Stimulated activated CD4-positive, alpha-beta T cell treated with anti-CD3 and anti-CD28 coated beads, Interleukin-4, amount 100 ng/mL, for 48 hours (primary cell): Measurements from ENCODE around the gene INPP5D.
"Not testable (repeated sequence)": the region's sequence is repeated elsewhere in the genome, so short reads cannot be mapped to it uniquely, and the experiment has no call there.

Experiments used
- DNase-seq, 2 donors: peaks; one replicate each; pipeline ENCODE4 v3.0.0-alpha.2; 2020; ENCODE audit warnings: low read depth in 2 of 2

Gene INPP5D

GRCh38 chr2:233116946-233117345, 56.8 kb downstream of the INPP5D start:
- DNase-seq, result no peak

GRCh38 chr2:233117351-233117750, 57.2 kb downstream of the INPP5D start:
- DNase-seq, result no peak

DNA sequence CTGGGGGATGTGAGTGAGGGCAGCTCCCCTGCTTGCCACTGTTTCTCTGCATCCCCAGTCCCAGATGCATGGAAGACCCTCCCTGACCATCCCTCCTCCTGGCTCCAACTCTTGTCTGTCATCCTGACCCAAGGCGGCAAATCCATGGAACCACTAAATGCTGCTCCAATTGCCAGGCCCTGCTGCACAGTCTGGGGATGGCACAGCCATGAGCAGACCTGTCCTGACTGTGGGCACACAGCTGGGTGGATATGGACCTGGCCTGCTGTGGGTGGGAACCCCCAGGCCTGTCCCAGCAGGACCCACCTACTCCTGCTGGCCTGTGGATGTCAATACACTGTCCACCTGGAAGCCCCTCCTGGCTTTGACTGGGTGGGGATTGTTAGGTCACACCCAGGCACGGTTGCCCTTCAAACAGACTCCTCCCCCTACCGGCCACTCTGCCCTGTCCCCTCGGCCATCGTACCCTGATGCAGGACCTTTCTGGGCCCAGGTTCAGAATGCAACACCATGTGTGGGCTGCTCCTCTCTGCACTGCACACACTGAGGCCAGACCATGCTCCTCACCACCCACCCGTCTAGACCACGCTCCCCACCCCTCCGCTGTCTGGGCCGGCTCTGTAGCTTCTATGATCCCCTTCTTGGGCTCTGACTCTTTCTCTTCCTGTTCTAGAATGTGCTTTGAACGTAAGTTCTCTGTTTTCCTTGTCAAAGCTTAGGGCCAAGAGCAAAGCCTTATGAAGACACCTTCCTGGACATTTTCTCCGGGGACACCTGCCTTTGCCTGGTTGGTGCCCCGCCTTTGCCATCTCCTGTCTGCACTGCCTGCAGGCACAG, 57.9 kb downstream of the INPP5D start:
- no peak for DNase-seq

DNA sequence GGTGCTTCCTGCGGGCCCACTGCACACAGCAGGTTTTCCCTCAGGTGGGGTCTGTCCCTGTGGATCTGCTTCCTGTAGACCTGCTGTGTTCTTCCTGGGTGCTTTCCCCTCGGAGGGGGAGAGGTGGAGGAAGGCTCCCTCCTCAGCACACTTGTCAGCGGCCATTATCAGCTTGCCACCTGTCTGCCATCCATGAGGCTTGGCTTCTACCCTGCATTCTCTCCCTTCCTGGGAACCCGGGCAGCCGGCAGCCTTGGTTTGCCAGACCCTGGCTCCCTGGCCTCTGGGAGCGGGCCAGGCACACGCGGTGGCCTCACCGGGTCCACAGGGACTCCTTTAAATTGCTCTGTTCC, 58.5 kb downstream of the INPP5D start:
- DNase-seq, result no peak

DNA sequence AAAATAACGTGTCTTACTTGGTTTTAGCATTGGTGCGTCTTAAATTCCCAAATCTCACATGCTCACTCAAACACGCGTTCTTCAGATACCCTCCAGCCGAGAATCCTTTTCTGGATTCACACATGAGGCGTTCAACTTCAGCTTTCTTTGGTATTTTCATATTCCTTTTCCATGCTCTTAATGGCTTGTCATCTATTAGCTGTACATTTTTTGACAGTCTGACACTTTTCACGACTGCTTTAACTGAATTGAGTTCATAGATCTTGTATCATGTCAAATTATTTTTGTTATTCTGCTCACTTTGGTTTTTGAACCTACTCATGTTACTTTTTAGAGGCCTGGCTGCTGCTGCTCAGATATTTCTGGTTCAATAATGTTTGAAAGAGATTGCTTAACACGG, 59.0 kb downstream of the INPP5D start:
- no peak for DNase-seq

- no peak for DNase-seq
Measured at GRCh38 chr2:233119806-233120205, 59.7 kb downstream of the INPP5D start.

GRCh38 chr2:233120459-233120858, 60.3 kb downstream of the INPP5D start:
- no peak for DNase-seq

GRCh38 chr2:233121856-233122255, 61.7 kb downstream of the INPP5D start:
- DNase-seq, result no peak

- DNase-seq, result no peak
Measured at GRCh38 chr2:233122541-233122940, 62.4 kb downstream of the INPP5D start.

DNA sequence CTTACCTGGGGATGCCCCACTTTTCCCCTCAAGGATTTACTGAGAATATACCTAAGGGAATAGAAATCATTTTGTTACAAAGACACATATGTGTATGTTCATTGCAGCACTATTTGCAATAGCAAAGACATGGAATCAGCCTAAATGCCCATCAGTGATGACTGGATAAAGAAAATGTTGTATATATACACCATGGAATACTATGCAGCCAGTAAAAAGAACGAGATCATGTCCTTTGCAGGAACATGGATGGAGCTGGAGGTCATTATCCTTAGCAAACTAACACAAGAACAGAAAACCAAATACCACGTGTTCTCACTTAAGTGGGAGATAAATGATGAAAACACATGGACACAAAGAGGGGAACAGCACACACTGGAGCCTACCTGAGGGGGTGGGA, 63.4 kb downstream of the INPP5D start:
- DNase-seq, result not testable (repeated sequence)

GRCh38 chr2:233124421-233125080, 64.4 kb downstream of the INPP5D start:
- no peak for DNase-seq

GRCh38 chr2:233125455-233126065, 65.4 kb downstream of the INPP5D start:
- no peak for DNase-seq

DNA sequence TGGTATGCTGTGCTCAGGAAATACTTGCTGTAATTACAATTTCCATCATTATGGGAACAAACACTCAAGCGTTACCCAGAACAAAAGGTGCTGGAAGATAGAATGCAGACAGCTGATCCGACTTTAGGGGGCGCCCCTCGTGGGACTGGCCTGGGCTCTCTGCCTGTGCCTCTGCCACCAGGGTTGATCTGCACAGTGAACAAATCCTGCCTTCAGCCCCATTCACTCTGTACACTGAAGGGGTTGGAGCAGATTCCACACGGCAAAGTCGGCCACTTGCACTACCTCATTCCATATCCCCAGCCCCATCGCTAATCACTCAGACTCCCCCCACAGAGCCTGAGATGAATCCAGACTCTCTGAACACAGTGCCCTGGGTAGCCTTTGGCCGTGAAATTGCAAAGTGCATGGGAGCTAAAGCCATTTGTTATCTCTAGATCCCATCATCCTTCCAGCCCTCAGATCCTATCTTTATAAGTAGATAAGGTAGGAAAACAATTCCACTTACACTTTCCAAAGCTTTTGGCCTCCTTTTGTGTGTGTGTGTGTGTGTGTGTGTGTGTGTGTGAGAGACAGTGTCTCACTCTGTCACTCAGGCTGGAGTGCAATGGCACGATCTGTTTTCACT, 69.3 kb downstream of the INPP5D start:
- DNase-seq, result no peak

DNA sequence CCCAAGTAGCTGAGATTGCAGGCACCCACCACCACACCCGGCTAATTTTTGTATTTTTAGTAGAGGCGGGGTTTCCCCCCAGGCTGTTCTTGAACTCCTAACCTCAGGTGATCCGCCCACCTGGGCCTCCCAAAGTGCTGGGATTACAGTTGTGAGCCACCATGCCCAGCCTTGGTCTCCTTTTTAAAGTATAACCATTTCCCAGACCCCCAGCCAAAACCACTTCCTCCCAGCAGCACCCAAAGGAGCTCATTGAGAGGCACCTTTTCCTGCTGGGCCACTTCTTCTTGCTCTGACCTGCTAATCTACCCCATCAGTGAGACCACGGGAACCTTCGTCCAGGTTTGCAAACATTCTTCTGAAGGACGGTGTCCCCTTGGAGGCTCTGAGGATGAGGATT, 69.9 kb downstream of the INPP5D start:
- DNase-seq, result no peak

DNA sequence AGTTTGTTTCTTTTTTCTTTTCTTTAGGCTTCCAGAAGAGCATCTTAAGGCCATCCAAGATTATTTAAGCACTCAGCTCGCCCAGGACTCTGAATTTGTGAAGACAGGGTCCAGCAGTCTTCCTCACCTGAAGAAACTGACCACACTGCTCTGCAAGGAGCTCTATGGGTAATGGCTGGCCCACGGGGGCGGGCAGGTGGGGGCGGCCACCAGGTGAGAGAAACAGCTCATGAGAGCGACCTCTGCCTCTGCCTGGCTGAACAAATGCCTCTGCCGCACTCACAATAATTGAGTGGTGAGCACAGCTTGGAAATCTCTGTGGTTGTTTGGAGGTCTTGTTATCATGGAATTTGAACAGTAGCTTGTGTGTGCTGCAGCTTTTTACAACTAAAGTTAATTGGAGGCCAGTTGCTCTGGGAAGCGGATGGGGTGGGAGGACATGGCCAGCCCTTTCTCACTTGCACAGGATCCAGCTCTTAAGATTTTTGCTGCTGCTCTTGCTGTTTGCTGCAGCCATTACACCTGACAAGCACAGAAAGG, 70.4 kb downstream of the INPP5D start:
- no peak for DNase-seq

GRCh38 chr2:233131936-233132720, 72.0 kb downstream of the INPP5D start:
- no peak for DNase-seq

DNA sequence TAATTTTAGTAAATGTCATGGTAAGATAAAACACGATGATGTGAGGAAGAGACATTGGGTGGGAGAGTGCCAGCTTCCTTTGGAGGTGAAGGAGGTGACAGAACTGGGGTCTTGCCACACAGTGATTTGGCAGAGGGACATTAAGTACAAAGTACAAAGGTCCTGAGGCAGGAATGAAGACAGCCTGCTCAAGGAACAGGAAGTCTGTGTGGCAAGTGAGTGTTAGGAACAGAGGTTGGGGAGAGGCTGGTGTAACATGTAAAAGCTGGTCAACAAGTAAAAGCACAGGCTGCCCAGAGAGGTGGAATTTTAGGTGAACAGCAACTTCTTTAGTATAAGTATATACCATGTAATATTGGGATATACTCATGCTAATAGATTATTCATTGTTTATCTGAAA, 73.1 kb downstream of the INPP5D start:
- no peak for DNase-seq

DNA sequence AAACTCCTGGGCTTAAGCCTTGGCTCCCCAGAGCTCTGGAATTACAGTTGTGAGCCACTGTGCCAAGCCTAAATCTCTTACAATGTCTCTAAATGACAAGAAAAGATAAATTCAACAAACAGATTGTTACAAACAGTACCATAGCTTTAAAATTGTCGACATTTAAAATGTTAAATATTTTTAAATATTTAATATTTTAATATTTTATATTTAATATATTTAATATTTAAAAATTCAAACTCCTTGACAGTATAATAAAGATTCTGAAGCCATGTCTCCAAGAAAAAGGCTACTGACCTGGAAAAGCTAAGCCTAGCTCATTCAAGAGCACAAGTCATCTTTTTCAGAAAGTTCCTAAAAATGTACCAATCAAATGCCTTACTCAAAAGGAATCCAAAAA, 75.3 kb downstream of the INPP5D start:
- no peak for DNase-seq

- no peak for DNase-seq
Measured at GRCh38 chr2:233137040-233137439, 76.9 kb downstream of the INPP5D start.

DNA sequence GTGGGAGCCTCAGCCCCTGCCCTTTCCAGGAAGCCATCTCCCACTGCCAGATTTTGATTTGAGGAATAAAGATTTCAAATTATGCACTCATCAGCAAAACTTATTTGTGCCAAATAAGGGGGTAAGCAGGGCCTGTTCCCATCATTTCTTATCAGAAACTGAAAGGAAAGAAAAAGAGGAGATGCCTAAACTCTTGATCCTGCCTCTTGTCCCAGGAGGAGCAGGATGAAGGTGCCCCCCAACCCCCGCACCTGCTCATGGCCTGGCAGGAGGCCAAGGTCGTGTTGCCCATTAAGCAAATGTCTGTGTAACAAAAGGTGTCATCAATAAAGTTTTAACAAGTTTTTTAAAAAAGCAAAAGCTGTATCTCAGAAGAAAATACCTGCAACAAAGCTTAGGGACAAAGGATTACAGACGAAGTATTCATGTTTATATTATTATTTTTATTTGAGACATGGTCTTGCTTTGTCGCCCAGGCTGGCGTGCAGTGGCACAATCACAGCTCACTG, 80.0 kb downstream of the INPP5D start:
- DNase-seq, result no peak

GRCh38 chr2:233140978-233141377, 80.8 kb downstream of the INPP5D start:
- no peak for DNase-seq
